H9 (cell line): ENCODE results near the gene ADCK2. TPM values are rescaled to one million over a fixed set of nuclear protein-coding genes. Genes with fewer than 3 reads are reported as not detected.

Experiments used
- DNase-seq: peaks from one replicate; pipeline ENCODE4 v3.0.0-alpha.2; 2017
- H2AFZ ChIP-seq: one replicate; pipeline ENCODE4 v1.6.1; 2013; ENCODE audit warnings: mild to moderate bottlenecking, low read length, control low read depth, moderate library complexity
- H2AK5ac ChIP-seq: 2 replicates; pipeline ENCODE4 v1.6.1; 2013; ENCODE audit warnings: low read length, control low read depth, mixed read lengths; ENCODE audit not compliant: insufficient read length
- H2BK120ac ChIP-seq: one replicate; pipeline ENCODE4 v1.6.1; 2013; ENCODE audit warnings: low read depth, mild to moderate bottlenecking, low read length, control low read depth, inconsistent platforms; ENCODE audit not compliant: poor library complexity, severe bottlenecking
- H2BK12ac ChIP-seq: 2 replicates; pipeline ENCODE4 v1.6.1; 2013; ENCODE audit warnings: low read length, control low read depth, mixed read lengths, low read depth; ENCODE audit not compliant: insufficient read length
- H2BK15ac ChIP-seq: 2 replicates; pipeline ENCODE4 v1.6.1; 2013; ENCODE audit warnings: low read depth, low read length, control low read depth
- H2BK20ac ChIP-seq: one replicate; pipeline ENCODE4 v1.6.1; 2013; ENCODE audit warnings: low read depth, mild to moderate bottlenecking, low read length, control low read depth, inconsistent platforms; ENCODE audit not compliant: poor library complexity, severe bottlenecking
- H2BK5ac ChIP-seq: 2 replicates; pipeline ENCODE4 v1.6.1; 2013; ENCODE audit warnings: low read length, control low read depth, mixed read lengths; ENCODE audit not compliant: insufficient read length
- H3K14ac ChIP-seq: 2 replicates; pipeline ENCODE4 v1.6.1; 2013; ENCODE audit warnings: low read length, control low read depth; ENCODE audit not compliant: insufficient read depth
- H3K18ac ChIP-seq: 2 replicates; pipeline ENCODE4 v1.6.1; 2013; ENCODE audit warnings: low read depth, mild to moderate bottlenecking, mixed read lengths, low read length, control low read depth; ENCODE audit not compliant: insufficient read length
- H3K23ac ChIP-seq: 2 replicates; pipeline ENCODE4 v1.6.1; 2013; ENCODE audit warnings: low read length, control low read depth, mixed read lengths, low read depth; ENCODE audit not compliant: insufficient read length
- H3K23me2 ChIP-seq: 2 replicates; pipeline ENCODE4 v1.6.1; 2013; ENCODE audit warnings: low read depth, mild to moderate bottlenecking, mixed read lengths, low read length, control low read depth; ENCODE audit not compliant: insufficient read length, poor library complexity, severe bottlenecking
- H3K27ac ChIP-seq: 2 replicates; pipeline ENCODE4 v1.5.1; 2013; ENCODE audit warnings: low read length, control low read depth, mixed read lengths, low read depth; ENCODE audit not compliant: insufficient read length
- H3K27me3 ChIP-seq: 2 replicates; pipeline ENCODE4 v1.6.1; 2013; ENCODE audit warnings: low read length, control low read depth, inconsistent platforms; ENCODE audit not compliant: insufficient read depth
- H3K4ac ChIP-seq: 2 replicates; pipeline ENCODE4 v1.6.1; 2013; ENCODE audit warnings: low read depth, mild to moderate bottlenecking, control low read depth, inconsistent platforms, low read length, moderate library complexity
- H3K4me1 ChIP-seq: 2 replicates; pipeline ENCODE4 v1.6.1; 2013; ENCODE audit warnings: low read length, control low read depth, inconsistent platforms; ENCODE audit not compliant: insufficient read depth
- H3K4me2 ChIP-seq: 2 replicates; pipeline ENCODE4 v1.6.1; 2013; ENCODE audit warnings: low read length, control low read depth, mixed read lengths; ENCODE audit not compliant: insufficient read length, insufficient read depth
- H3K56ac ChIP-seq: 2 replicates; pipeline ENCODE4 v1.6.1; 2013; ENCODE audit warnings: low read depth, mild to moderate bottlenecking, mixed read lengths, low read length, control low read depth; ENCODE audit not compliant: insufficient read length
- H3K79me1 ChIP-seq: 2 replicates; pipeline ENCODE4 v1.6.1; 2013; ENCODE audit warnings: low read depth, mild to moderate bottlenecking, moderate library complexity, low read length, control low read depth, inconsistent platforms; ENCODE audit not compliant: insufficient read depth, poor library complexity, severe bottlenecking
- H3K79me2 ChIP-seq: 2 replicates; pipeline ENCODE4 v1.6.1; 2013; ENCODE audit warnings: low read length, control low read depth, inconsistent platforms; ENCODE audit not compliant: insufficient read depth
- H3K9ac ChIP-seq: 2 replicates; pipeline ENCODE4 v1.6.1; 2013; ENCODE audit warnings: low read length, control low read depth, mixed read lengths; ENCODE audit not compliant: insufficient read length; ENCODE audit errors: extremely low read depth
- H3K9me3 ChIP-seq: one replicate; pipeline ENCODE4 v1.6.1; 2013; ENCODE audit warnings: low read depth, low read length, inconsistent platforms; ENCODE audit not compliant: control insufficient read depth
- H3T11ph ChIP-seq: one replicate; pipeline ENCODE4 v1.6.1; 2013; ENCODE audit warnings: mild to moderate bottlenecking, low read length, control low read depth, inconsistent platforms
- H4K20me1 ChIP-seq: one replicate; pipeline ENCODE4 v1.6.1; 2013; ENCODE audit not compliant: control insufficient read depth, insufficient read length, insufficient read depth
- H4K5ac ChIP-seq: 2 replicates; pipeline ENCODE4 v1.6.1; 2013; ENCODE audit warnings: low read depth, mild to moderate bottlenecking, mixed read lengths, low read length, control low read depth; ENCODE audit not compliant: insufficient read length
- H4K8ac ChIP-seq: replicated peaks from 2 replicates; pipeline ENCODE4 v1.6.1; 2013; ENCODE audit warnings: low read length, control low read depth, mixed read lengths, low read depth; ENCODE audit not compliant: insufficient read length
- H4K91ac ChIP-seq: 2 replicates; pipeline ENCODE4 v1.6.1; 2013; ENCODE audit warnings: low read depth, mild to moderate bottlenecking, moderate library complexity, mixed read lengths, low read length, control low read depth; ENCODE audit not compliant: insufficient read length
- H3K27ac Mint-ChIP-seq, 3 experiments: 2 replicates in 2 of 3; 3 replicates in 1 of 3; pipeline ENCODE4 v1.8.0; 2020 to 2021; ENCODE audit warnings: mixed read lengths in 3 of 3, mild to moderate bottlenecking in 1 of 3, moderate library complexity in 1 of 3
- H3K27me3 Mint-ChIP-seq: 2 replicates; pipeline ENCODE4 v1.8.0; 2021; ENCODE audit warnings: low read depth, mild to moderate bottlenecking, moderate library complexity, mixed read lengths
- H3K36me3 Mint-ChIP-seq, 3 experiments: 2 replicates in 2 of 3; 3 replicates in 1 of 3; pipeline ENCODE4 v1.8.0; 2020 to 2021; ENCODE audit warnings: low read depth in 3 of 3, mixed read lengths in 3 of 3; ENCODE audit not compliant: insufficient read depth in 1 of 3
- H3K4me1 Mint-ChIP-seq, 2 experiments: 2 replicates each; pipeline ENCODE4 v1.8.0; 2020; ENCODE audit warnings: mixed read lengths in 2 of 2
- H3K4me3 Mint-ChIP-seq, 2 experiments: 2 replicates in 1 of 2; 3 replicates in 1 of 2; pipeline ENCODE4 v1.8.0; 2020 to 2021; ENCODE audit warnings: mild to moderate bottlenecking in 2 of 2, mixed read lengths in 2 of 2, moderate library complexity in 1 of 2
- H3K9me3 Mint-ChIP-seq, 2 experiments: 2 replicates in 1 of 2; 3 replicates in 1 of 2; pipeline ENCODE4 v1.8.0; 2020; ENCODE audit warnings: mild to moderate bottlenecking in 2 of 2, mixed read lengths in 2 of 2, moderate library complexity in 1 of 2
- CTCF ChIP-seq: fragments of 200-600 bp; sonication (generic); conservative IDR thresholded peaks from 3 replicates; pipeline ENCODE4 v1.8.0; 2021; ENCODE audit warnings: antibody characterized with exemption, mild to moderate bottlenecking
- WGBS: extraction: QIAGEN DNeasy Blood & Tissue Kit; methylation state at CpG from one replicate; pipeline ENCODE4 v1.1.7; 2013; ENCODE audit warnings: missing lambda C conversion rate, low lambda C conversion rate, mixed read lengths; ENCODE audit not compliant: insufficient read length; ENCODE audit errors: extremely low coverage; 5-methylcytosine and 5-hydroxymethylcytosine counted together
- total RNA-seq: library from RNA; stranded (reverse); gene quantifications from 2 replicates; pipeline ENCODE4 v1.2.1, GENCODE V29; 2021

Gene ADCK2
- total RNA-seq, 1 experiment from 2014 or later, result 12.4 TPM

GRCh38 chr7:140726281-140726680 is 53.5 kb downstream of the ADCK2 start:
- no peak for DNase-seq
- TF ChIP-seq CTCF, result peak; percentile 62
- Histone ChIP-seq H3K4ac (no peak overlapping the region), H2BK5ac (no peak overlapping the region), H4K20me1 (no peaks in the 10 kb centered on the region), H3K79me2 (no peaks in the 10 kb centered on the region), H4K91ac (no peak overlapping the region), H2BK120ac (no peak overlapping the region), H4K5ac (no peak overlapping the region), H3K9me3 (no peaks in the 10 kb centered on the region), H3K9ac (no peak overlapping the region), H3K4me2 (no peak overlapping the region), H2BK12ac (no peak overlapping the region), H2BK15ac (no peak overlapping the region), H2AK5ac (no peak overlapping the region), H3K79me1 (no peaks in the 10 kb centered on the region), H3K18ac (no peak overlapping the region), H3K56ac (no peak overlapping the region), H4K8ac (no peak overlapping the region), H3K23me2 (no peaks in the 10 kb centered on the region), H3K27me3 (no peaks in the 10 kb centered on the region), H3T11ph (no peak overlapping the region), H3K4me1 (no peaks in the 10 kb centered on the region), H2AFZ (no peak overlapping the region), H3K27ac (no peak overlapping the region), H2BK20ac (no peak overlapping the region), H3K14ac (no peak overlapping the region), H3K23ac (no peak overlapping the region)
- no CpG with 5 or more reads among the region's 2 CpGs for WGBS
- H3K9me3 Mint-ChIP-seq, result no peaks in the 10 kb centered on the region
- peaks cover 0 to 12% (median 9%) of the 10 kb centered on the region in 3 experiments; a peak in 4 of 7 replicates for H3K36me3 Mint-ChIP-seq
- no peaks in the 10 kb centered on the region for H3K27me3 Mint-ChIP-seq
- no peaks in the 10 kb centered on the region for H3K4me1 Mint-ChIP-seq
- peak overlapping the region in 1 of 3 experiments; percentile 14; a peak in 2 of 7 replicates for H3K27ac Mint-ChIP-seq
- H3K4me3 Mint-ChIP-seq, result no peak overlapping the region
